OCI-LY7 (cell line): ENCODE measurements around the gene VAT1L. TPM values are rescaled to one million over a fixed set of nuclear protein-coding genes. Genes with fewer than 3 reads are reported as not detected.

Source experiments
- BruUV-seq: library from RNA; stranded (reverse); fragments of 400-500 nt; replicated peaks from 2 replicates; lab custom pipeline; 2021; lab: Mats Ljungman, UMichigan
- CTCF ChIA-PET: fragments of 300-600 bp; sonication (Branson Sonifier 250); formaldehyde crosslinking; loops from one replicate; lab custom pipeline; 2022; ENCODE audit warnings: antibody characterized with exemption; ENCODE audit not compliant: unreplicated experiment; lab: Charles Lee
- POLR2A ChIA-PET: fragments of 300-600 bp; sonication (Branson Sonifier 250); formaldehyde crosslinking; loops from one replicate; lab custom pipeline; 2022; ENCODE audit warnings: antibody characterized with exemption; lab: Charles Lee
- DNase-seq: peaks from one replicate; pipeline ENCODE4 v3.0.0-alpha.2; 2015; ENCODE audit warnings: low spot score
- H2AFZ ChIP-seq: fragments of 200-600 bp; sonication (generic), shearing (Covaris generic); 2 replicates; pipeline ENCODE4 v1.6.1; 2014; ENCODE audit warnings: mild to moderate bottlenecking, antibody characterized with exemption, low read length, moderate library complexity
- H3K27ac ChIP-seq: fragments of 200-600 bp; sonication (generic); 2 replicates; pipeline ENCODE4 v1.5.1; 2014; ENCODE audit warnings: mixed run types, low read depth, mild to moderate bottlenecking, moderate library complexity, low read length, inconsistent platforms; ENCODE audit not compliant: poor library complexity, severe bottlenecking
- H3K36me3 ChIP-seq: fragments of 200-600 bp; sonication (generic); 2 replicates; pipeline ENCODE4 v1.6.1; 2014; ENCODE audit warnings: mild to moderate bottlenecking, antibody characterized with exemption, low read length, moderate library complexity, mixed read lengths; ENCODE audit not compliant: insufficient read depth
- H3K4me1 ChIP-seq: fragments of 200-600 bp; sonication (generic); 2 replicates; pipeline ENCODE4 v1.5.1; 2014; ENCODE audit warnings: mild to moderate bottlenecking, low read length; ENCODE audit not compliant: insufficient read depth, poor library complexity, severe bottlenecking
- H3K4me2 ChIP-seq: fragments of 200-600 bp; sonication (generic); 2 replicates; pipeline ENCODE4 v1.6.1; 2014; ENCODE audit warnings: mild to moderate bottlenecking, low read length
- H3K4me3 ChIP-seq: fragments of 200-600 bp; sonication (generic); 2 replicates; pipeline ENCODE4 v1.5.1; 2014; ENCODE audit warnings: mild to moderate bottlenecking, low read depth, low read length; ENCODE audit not compliant: poor library complexity, severe bottlenecking
- H3K79me2 ChIP-seq: fragments of 200-600 bp; sonication (generic); 2 replicates; pipeline ENCODE4 v1.6.1; 2016; ENCODE audit warnings: low read depth, mild to moderate bottlenecking, low read length, moderate library complexity, mixed read lengths; ENCODE audit not compliant: insufficient read depth
- H3K9me2 ChIP-seq: fragments of 200-600 bp; sonication (generic); 2 replicates; pipeline ENCODE4 v1.6.1; 2016; ENCODE audit warnings: mild to moderate bottlenecking, low read length, mixed read lengths; ENCODE audit not compliant: insufficient read depth
- H3K9me3 ChIP-seq: fragments of 200-600 bp; sonication (generic); 2 replicates; pipeline ENCODE4 v1.6.1; 2014; ENCODE audit warnings: mild to moderate bottlenecking, mixed run types, low read length, mixed read lengths
- H4K20me1 ChIP-seq: fragments of 200-600 bp; sonication (generic); 2 replicates; pipeline ENCODE4 v1.6.1; 2014; ENCODE audit warnings: mild to moderate bottlenecking, antibody characterized with exemption, low read length, moderate library complexity, mixed read lengths; ENCODE audit not compliant: insufficient read depth
- EZH2phosphoT487 ChIP-seq: fragments of 200-600 bp; sonication (generic); IDR thresholded peaks from 2 replicates; pipeline ENCODE4 v1.6.1; 2018; ENCODE audit warnings: low read depth, borderline replicate concordance, mild to moderate bottlenecking, mixed run types, antibody characterized with exemption, low read length, moderate library complexity, mixed read lengths
- intact Hi-C: fragments of 100-400 bp; cut with micrococcal nuclease; formaldehyde crosslinking; loops from one replicate; pipeline ENCODE4 v1.10.0; 2022; ENCODE audit not compliant: unreplicated experiment
- total RNA-seq, 2 experiments: library from RNA; depleted of rRNA in 1 of 2; stranded (reverse); fragments of >200 nt in 1 of 2; shearing (Covaris generic) in 1 of 2; gene quantifications; 2 replicates each; pipeline ENCODE4 v1.2.3, GENCODE V29; 2014 to 2022
- TF ChIP-seq, protein P1 (sequence below): fragments of 200-600 bp; sonication (generic); conservative IDR thresholded peaks from 2 replicates; pipeline ENCODE4 v1.5.1; 2014; ENCODE audit warnings: mild to moderate bottlenecking, antibody characterized with exemption, low read length, moderate library complexity, mixed read lengths

VAT1L gene
- total RNA-seq, 2 experiments from 2014 or later = not detected

DNA sequence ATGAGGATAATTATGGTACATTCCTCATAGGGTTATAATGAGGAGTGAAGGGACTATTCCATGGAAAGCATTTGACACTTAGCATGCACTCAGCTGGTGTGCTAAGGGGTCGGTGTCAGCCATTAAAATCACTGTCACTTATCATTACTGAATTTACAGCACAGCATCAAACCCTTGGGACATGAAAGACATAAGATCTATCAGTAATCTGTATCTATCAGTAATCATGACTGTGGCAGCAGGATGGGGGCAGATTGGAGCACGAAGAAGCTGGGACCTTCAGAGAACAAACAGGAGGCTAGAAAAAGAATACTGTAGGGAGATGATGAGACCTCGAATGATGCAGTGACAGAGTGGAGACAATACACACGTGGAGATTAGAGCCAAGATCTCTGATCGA is 160.5 kb downstream of the VAT1L start:
- DNase-seq = no peak
- H3K9me2 ChIP-seq = no peaks in the 10 kb centered on the region
- H4K20me1 ChIP-seq = no peaks in the 10 kb centered on the region
- H2AFZ ChIP-seq = no peak overlapping the region
- no peak overlapping the region for H3K4me3 ChIP-seq
- H3K36me3 ChIP-seq = no peaks in the 10 kb centered on the region
- H3K79me2 ChIP-seq = no peaks in the 10 kb centered on the region
- no peaks in the 10 kb centered on the region for H3K4me1 ChIP-seq
- BruUV-seq = no TSS peak
- H3K27ac ChIP-seq = no peak overlapping the region
- ChIA-PET CTCF (no interaction called here), POLR2A (no interaction called here)
- no peaks in the 10 kb centered on the region for H3K9me3 ChIP-seq
- TF ChIP-seq EZH2phosphoT487 = no peak
- TF ChIP-seq, protein P1, sequence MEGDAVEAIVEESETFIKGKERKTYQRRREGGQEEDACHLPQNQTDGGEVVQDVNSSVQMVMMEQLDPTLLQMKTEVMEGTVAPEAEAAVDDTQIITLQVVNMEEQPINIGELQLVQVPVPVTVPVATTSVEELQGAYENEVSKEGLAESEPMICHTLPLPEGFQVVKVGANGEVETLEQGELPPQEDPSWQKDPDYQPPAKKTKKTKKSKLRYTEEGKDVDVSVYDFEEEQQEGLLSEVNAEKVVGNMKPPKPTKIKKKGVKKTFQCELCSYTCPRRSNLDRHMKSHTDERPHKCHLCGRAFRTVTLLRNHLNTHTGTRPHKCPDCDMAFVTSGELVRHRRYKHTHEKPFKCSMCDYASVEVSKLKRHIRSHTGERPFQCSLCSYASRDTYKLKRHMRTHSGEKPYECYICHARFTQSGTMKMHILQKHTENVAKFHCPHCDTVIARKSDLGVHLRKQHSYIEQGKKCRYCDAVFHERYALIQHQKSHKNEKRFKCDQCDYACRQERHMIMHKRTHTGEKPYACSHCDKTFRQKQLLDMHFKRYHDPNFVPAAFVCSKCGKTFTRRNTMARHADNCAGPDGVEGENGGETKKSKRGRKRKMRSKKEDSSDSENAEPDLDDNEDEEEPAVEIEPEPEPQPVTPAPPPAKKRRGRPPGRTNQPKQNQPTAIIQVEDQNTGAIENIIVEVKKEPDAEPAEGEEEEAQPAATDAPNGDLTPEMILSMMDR = no peak
- intact Hi-C loops = no loop called here
- no peak overlapping the region for H3K4me2 ChIP-seq

GRCh38 chr16:77949445-77949844 is 161.1 kb downstream of the VAT1L start:
- no peaks in the 10 kb centered on the region for H3K4me1 ChIP-seq
- H3K79me2 ChIP-seq = no peaks in the 10 kb centered on the region
- ChIA-PET POLR2A (no interaction called here), CTCF (no interaction called here)
- H4K20me1 ChIP-seq = no peaks in the 10 kb centered on the region
- no peak for DNase-seq
- intact Hi-C loops = no loop called here
- no peak overlapping the region for H2AFZ ChIP-seq
- H3K4me3 ChIP-seq = no peak overlapping the region
- H3K4me2 ChIP-seq = no peak overlapping the region
- no peaks in the 10 kb centered on the region for H3K9me2 ChIP-seq
- TF ChIP-seq, protein P1 = no peak
- no peak for TF ChIP-seq EZH2phosphoT487
- H3K27ac ChIP-seq = no peak overlapping the region
- no peaks in the 10 kb centered on the region for H3K9me3 ChIP-seq
- no peaks in the 10 kb centered on the region for H3K36me3 ChIP-seq
- no TSS peak for BruUV-seq

DNA sequence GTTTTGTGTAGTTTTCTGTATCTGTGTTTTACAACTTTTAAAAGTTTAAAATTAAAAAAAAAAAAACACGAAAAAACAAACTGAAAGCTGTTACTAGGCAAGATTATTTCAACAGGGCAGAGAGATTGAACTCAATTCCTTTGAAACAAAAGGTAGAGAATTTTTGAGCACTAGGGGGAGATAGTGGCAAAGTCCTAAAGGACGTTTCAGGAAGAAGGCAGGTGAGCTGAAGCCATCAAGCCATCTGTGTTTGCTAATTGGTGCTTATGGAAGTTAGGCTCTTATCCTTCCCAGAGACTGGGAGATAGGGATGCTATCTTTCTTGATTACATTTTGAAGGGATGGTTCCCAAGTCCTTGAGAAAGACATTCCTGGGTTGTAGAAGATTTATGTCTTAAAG is 163.4 kb downstream of the VAT1L start:
- intact Hi-C loops = no loop called here
- peak; percentile 33 for DNase-seq
- H3K9me3 ChIP-seq = no peaks in the 10 kb centered on the region
- no peaks in the 10 kb centered on the region for H3K4me1 ChIP-seq
- no peak overlapping the region for H3K4me2 ChIP-seq
- H3K27ac ChIP-seq = no peak overlapping the region
- no peaks in the 10 kb centered on the region for H3K36me3 ChIP-seq
- POLR2A ChIA-PET = interaction anchor here (0.7 kb wide), 1 partner anchor 66 kb away, joined by 4 read pairs; no protein-coding TSS in a partner anchor
- BruUV-seq = no TSS peak
- no peaks in the 10 kb centered on the region for H4K20me1 ChIP-seq
- H3K4me3 ChIP-seq = no peak overlapping the region
- TF ChIP-seq, protein P1 = peak; percentile 71
- no peak for TF ChIP-seq EZH2phosphoT487
- CTCF ChIA-PET = no interaction called here
- H2AFZ ChIP-seq = no peak overlapping the region
- H3K79me2 ChIP-seq = no peaks in the 10 kb centered on the region
- no peaks in the 10 kb centered on the region for H3K9me2 ChIP-seq
